Measurements from ENCODE around the gene MPPED2.

The MPPED2 gene

GRCh38 chr11:30447058-30447640 lies 139.0 kb downstream of the MPPED2 start:
- no peak for DNase-seq

GRCh38 chr11:30446520-30446919 lies 139.6 kb downstream of the MPPED2 start:
- DNase-seq: no peak

DNA sequence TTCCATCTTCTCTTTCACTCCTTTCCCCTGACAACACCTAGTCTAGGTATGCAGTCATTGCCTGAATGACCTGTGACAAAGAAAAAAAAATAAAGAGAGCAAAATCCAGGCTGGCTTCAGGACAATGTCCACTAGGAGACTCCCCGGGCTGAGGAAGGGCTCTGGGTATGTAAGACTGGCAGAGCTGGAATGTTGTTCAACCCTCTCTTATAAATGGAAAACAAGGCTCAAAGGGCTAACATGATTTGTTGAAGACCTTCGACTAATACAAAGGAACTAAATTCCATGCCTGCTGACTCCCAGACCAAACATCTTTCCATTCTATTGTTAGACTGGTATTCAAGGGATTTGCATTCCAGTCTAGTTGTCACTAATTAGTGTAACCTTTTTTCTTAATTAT lies 141.1 kb downstream of the MPPED2 start:
- DNase-seq: no peak

GRCh38 chr11:30440510-30440909 lies 145.6 kb downstream of the MPPED2 start:
- DNase-seq: no peak

- peak; percentile 20 for DNase-seq
Observed at GRCh38 chr11:30436801-30437200, 149.4 kb downstream of the MPPED2 start.

DNA sequence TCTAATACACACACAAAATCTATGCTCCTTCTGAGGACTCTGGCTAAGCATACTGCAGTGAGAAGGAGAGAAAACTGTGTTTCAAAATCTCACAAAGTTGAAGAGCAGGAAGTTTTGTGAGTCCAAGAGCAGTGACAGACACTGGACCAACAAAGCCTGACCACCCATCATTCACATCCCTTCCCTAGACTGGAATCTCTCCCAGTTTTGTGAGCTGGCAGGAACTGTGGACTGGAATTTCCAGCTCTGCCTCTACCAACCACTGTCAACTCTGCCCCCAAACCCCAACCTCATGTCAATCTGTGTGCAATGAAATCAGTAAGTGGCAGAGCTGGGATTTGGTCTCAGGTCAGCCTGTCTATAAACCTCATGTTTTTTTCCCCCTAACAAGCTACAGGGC lies 150.7 kb downstream of the MPPED2 start:
- no peak for DNase-seq

DNA sequence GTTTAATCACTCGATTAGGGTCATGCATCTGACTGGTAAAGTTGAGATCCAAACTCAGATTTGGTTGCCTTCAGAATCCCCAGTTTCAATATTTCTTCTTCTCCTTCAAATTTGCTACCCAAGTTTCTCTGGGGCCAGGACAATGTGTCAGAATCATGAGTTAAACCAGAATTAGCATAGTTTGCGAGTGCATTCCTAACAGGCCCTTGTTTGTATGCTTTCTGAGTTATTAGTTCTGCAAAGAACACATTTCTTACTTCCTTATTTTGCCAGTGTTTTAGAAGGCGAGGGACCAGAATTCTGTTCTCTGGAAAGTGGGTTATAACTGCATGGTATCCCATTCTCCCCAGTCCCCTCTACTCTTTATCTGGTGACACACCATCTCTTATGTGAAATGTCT lies 151.3 kb downstream of the MPPED2 start:
- DNase-seq: peak; percentile 2

- no peak for DNase-seq
Observed at GRCh38 chr11:30433831-30434230, 152.3 kb downstream of the MPPED2 start.

GRCh38 chr11:30432716-30433115 lies 153.4 kb downstream of the MPPED2 start:
- DNase-seq: no peak

DNA sequence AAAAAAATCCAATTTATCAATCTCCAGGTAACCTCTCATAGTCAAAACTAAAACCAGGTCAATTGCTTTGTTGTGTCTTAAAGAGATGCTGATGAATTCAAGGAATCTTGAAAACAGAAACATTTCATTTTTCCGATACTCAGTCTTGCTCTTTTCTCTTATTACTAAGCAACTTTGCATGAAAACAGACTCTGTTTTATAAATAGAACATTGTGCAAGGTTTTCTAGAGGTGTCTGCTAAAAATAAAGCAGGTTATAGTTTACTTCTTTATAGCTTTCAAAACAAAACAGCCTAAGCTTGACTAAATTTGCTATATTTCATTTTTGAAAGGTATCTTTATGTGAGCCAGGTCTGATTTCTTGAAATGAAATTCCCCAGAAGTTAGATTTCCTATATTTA lies 154.0 kb downstream of the MPPED2 start:
- no peak for DNase-seq

DNA sequence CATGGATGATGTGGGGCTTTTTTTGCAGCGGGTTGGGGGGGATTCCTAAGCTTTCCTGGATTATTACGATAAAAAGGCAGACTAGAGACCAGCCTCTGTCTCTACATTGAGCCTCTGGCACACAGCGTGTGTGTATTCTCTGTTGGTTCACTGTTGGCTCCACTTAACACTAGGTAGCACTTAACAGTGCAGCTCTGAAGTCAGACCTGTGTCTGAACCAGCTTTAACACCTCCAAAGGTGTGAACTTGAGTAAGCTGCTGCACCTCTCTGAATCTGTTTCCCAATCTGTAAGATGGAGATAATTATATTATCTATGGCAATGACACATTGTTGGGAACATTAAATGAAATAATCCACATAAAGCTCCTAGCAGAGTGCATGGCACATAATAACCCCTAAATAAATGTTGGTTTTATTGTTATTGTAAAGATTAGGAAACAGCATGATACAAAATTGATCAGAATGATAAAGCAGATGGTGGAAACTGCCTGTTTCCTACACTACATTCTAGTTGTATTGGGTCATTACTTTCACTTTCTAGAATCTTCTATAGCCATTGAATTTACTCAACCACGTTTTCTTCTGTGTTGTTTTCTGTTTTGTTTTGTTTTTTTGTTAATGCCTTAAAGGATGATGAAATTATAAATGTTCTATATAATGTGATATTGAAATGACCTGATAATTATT lies 154.9 kb downstream of the MPPED2 start:
- DNase-seq: no peak

- no peak for DNase-seq
Observed at GRCh38 chr11:30429550-30429949, 156.6 kb downstream of the MPPED2 start.

DNA sequence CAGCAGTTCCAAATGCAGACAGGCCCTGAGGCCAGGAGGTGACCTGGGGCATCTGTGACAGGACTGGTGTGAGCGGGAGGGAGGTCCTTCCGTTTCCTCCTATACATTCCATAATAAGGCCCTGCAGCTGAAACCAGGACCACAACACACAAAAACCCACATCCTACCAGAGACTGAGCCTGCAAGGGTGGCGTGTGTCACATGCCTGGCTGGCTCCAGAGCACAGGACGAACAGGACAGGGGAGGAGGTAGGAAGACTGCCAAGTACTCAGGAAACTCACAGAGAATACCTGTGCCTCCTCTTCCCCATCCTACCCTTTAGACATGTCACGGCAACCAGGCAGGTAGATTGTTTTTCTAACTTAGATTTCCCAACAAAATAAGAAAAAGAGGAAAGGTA lies 159.4 kb downstream of the MPPED2 start:
- DNase-seq: no peak

DNA sequence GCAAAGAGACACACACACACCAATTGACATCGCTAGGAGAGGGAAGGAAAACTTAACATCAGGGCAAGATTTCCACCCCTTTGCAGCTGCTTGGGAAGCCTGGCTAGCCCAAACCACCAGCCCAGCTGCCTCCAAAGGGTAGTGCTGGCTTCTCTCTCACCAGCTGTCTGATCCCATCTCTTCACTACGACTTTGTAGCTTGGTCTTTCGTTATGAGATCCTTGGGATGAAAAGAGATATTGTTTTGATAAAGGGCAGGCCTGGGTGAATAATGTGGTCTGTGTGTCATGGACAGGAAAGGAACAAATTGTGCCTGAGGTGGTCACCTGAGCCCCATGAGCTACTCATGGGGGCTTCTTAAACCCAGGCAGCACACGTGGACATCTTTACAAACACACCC lies 161.3 kb downstream of the MPPED2 start:
- no peak for DNase-seq

GRCh38 chr11:30424321-30424720 lies 161.8 kb downstream of the MPPED2 start:
- no peak for DNase-seq

DNA sequence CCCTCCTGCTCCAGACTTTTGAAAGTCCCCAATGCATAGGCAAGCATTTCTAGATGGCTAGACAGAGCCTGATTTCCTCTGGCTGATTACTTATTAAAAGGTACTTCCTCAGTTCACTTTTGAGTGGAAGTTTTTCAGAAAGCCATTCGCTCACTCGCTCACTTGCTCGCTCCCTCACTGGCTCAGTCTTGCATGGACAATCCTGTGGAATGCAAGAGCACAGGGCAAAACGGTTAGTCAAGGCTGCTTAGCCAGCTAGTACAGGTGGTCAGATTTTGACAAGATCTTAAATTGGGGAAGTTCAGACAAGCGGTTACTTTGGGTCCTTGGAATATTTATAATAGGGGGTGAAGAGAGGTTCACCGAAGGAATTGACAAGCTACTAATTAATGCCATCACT lies 162.3 kb downstream of the MPPED2 start:
- no peak for DNase-seq

GRCh38 chr11:30423279-30423648 lies 162.9 kb downstream of the MPPED2 start:
- no peak for DNase-seq

- no peak for DNase-seq
Observed at GRCh38 chr11:30422447-30423278, 163.5 kb downstream of the MPPED2 start.

GRCh38 chr11:30420233-30420787 lies 165.8 kb downstream of the MPPED2 start:
- DNase-seq: no peak

DNA sequence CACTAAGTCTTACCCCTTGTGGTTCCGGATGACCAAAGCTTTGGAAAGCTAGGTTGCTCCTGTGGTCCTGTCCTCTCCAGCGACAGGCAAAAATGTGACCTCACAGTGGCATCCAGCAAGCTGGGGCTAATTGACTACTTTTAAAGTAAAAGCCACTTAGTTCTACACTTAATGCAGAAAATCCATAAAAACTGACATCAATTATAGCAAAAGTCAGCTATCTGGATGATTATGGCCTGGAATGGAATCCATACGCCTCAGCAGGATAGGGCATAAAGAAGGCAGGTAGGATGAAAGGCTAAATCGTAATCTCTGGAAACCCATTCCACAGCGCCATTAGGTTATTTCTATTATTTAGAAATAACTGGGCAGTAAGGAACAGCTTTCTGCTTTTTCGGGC lies 171.3 kb downstream of the MPPED2 start:
- DNase-seq: no peak

DNA sequence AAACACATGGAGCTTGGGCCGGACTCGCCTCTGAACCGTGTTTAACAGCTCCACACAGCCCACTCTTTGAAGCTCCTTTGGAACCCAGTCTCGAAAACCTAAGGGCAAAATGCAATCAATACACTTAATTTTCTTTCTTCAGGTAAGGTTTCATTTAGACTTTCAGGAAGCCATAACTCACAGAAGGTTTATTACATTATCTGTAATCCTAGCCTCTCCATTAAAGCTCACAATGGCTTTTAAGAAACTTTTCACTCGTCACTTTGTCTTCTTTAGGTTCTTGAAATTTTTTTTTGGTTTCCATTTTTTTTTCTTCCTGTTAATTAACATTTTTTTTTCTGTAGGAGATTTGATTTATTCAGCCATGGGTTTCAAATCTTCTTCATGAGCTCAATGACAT lies 171.9 kb downstream of the MPPED2 start:
- no peak for DNase-seq

GRCh38 chr11:30412509-30412908 lies 173.6 kb downstream of the MPPED2 start:
- no peak for DNase-seq

- no peak for DNase-seq
Observed at GRCh38 chr11:30411383-30411782, 174.8 kb downstream of the MPPED2 start.
